ENCODE measurements around the gene CDNF. TPM values are rescaled to one million over a fixed set of nuclear protein-coding genes. Genes with fewer than 3 reads are reported as not detected.
A peak's percentile ranks its signal among the peaks of the same experiment; 100 is the strongest.

The CDNF gene
- total RNA-seq (1 to 10 TPM; 1.7 to 5.4 (median 4.1) TPM), polyA plus RNA-seq (1 to 10 TPM in 1 of 2 donors, under 1 TPM in 1; 0.61 to 2.8 TPM)
- long read RNA-seq, donor 1, partial matches to known transcripts = 0 of 2 reads
- long read RNA-seq, donor 1, other reads (novel, unspliced or antisense) = 2 of 2 reads
- long read RNA-seq, donor 2, partial matches to known transcripts = 0 of 8 reads
- long read RNA-seq, donor 2, other reads (novel, unspliced or antisense) = 4 of 8 reads
- long read RNA-seq, donor 3, partial matches to known transcripts = 0 of 1 reads
- long read RNA-seq, donor 3, other reads (novel, unspliced or antisense) = 0 of 1 reads

DNA sequence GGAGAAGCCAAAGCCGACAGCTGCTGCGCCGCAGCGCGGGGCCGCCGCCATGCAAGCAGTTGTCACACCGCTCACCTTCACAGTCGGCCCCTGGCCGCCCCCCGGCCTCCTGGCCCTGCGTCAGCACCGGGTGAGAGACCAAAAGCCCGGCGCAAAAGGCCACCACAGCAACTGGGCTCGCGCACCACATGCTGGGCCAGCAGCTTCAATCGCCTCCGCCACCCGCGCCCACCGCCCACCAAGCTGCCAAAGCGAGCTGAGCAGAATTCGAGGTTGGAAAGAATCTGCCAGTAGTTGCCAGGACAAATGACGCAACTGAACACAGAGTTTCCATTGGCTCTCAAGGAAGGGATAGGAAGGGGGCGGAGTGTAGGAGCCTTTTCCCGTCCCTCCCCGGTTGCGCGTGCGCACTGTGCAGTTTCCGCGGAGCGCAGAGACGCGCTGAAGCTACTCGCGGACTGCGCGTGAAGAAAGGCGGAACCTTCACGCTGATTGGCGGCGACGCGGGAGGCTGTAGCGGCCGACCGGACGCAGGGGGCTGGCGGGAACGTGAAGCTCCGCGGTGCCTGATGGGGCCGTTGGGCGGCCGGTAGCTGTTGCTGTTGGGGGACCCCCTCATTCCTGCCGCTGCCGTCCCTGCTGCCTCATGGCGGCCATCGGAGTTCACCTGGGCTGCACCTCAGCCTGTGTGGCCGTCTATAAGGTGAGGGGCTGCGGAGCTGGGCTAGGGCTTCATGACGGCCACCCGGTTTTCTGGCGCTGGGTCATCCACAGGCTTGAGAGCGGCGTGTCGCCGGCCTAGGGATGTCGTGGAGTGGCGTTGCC, at the start of gene CDNF, which contains the start of the genes HSPA14 and MSANTD7:
TSS of gene CDNF (minus strand) at position 281 of the 825 bp plus-strand sequence. CDS start at position 190, 91 bp downstream.
TSS of gene HSPA14 (plus strand) at position 550 of the 825 bp plus-strand sequence. CDS start at position 647, 97 bp downstream.
TSS of gene MSANTD7 (plus strand) at position 550 of the 825 bp plus-strand sequence. CDS start 3,979 bp downstream, outside the sequence.
- DNase-seq (peak; percentile 99 to 100 (median 100)), ATAC-seq (peak; percentile 99)
- Histone ChIP-seq H3K36me3 (peaks cover 0 to 33% (median 30%) of the 10 kb centered on the region in 9 donors), H3K4me1 (peaks cover 5 to 26% (median 17%) of the 10 kb centered on the region in 12 donors), H3K27ac (peak within 1 kb of the TSS; percentile 94 to 99 (median 97)), H3K9me3 (no peaks in the 10 kb centered on the region), H3K4me3 (peak within 1 kb of the TSS; percentile 73 to 99 (median 94)), H3K27me3 (no peaks in the 10 kb centered on the region)
- TF ChIP-seq POLR2A (IDR thresholded peaks at IDR 0.05) = peak; percentile 28 to 87
- TF ChIP-seq, protein P1, sequence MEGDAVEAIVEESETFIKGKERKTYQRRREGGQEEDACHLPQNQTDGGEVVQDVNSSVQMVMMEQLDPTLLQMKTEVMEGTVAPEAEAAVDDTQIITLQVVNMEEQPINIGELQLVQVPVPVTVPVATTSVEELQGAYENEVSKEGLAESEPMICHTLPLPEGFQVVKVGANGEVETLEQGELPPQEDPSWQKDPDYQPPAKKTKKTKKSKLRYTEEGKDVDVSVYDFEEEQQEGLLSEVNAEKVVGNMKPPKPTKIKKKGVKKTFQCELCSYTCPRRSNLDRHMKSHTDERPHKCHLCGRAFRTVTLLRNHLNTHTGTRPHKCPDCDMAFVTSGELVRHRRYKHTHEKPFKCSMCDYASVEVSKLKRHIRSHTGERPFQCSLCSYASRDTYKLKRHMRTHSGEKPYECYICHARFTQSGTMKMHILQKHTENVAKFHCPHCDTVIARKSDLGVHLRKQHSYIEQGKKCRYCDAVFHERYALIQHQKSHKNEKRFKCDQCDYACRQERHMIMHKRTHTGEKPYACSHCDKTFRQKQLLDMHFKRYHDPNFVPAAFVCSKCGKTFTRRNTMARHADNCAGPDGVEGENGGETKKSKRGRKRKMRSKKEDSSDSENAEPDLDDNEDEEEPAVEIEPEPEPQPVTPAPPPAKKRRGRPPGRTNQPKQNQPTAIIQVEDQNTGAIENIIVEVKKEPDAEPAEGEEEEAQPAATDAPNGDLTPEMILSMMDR (IDR thresholded peaks at IDR 0.05) = peak in 1 of 12 donors; percentile 12
- 0 to 1% (median 0%) methylated on average over 27 to 72 of the region's 72 CpGs for WGBS, 4 donors
- intact Hi-C loops (cut with DNase I) = loop anchor here in 8 of 10 donors (1.0 to 10.0 kb wide), 9 partner anchors 39 to 236 kb away; partner anchors contain the start of genes SUV39H2 (in 5 of the 8), MEIG1 (in 3 of the 8) and DCLRE1C (in 2 of the 8)

DNA sequence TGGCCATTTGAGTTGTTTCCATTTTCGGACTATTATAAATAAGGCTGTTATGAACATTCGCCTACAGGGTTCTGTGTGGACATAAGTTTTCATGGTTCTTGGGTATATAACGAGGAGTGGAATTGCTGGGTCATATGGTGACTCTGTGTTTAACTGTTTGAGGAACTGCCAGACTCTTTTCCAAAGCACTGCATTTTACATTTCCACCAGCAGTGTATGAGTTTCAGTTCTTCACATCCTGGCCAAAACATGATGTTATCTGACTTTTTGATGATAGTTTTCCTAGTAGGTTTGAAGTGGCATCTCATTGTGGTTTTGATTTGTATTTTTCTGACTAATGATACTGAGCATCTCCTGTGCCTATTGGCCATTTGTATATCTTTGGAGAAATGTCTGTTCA, 46.2 kb upstream of the CDNF start:
- ATAC-seq = no peak
- Histone ChIP-seq H3K36me3 (no peaks in the 10 kb centered on the region), H3K4me1 (peaks cover 0 to 13% (median 7%) of the 10 kb centered on the region in 12 donors)

DNA sequence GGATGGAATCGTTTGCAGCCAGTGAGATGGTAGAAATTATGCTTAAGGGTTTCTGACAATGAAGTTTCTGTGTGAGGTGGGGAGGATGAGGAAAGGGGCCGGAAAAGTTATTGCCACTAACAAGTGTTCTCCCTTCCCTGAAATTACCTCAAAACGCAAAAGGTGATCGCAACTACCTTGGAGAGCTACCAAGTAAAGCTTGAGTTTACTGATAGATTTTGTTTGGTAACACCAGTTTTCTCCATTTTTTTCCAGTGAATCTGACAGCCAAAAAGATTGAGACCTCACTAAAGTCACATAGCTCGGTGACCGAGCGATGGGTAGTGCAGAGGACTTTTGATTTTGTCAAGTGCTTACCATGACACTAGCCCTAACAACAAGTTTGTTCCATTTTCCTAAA, 42.4 kb upstream of the CDNF start:
- no peaks in the 10 kb centered on the region for H3K27me3 ChIP-seq
- H3K9me3 ChIP-seq = no peaks in the 10 kb centered on the region
- H3K4me3 ChIP-seq = peak overlapping the region in 3 of 12 donors; percentile 84 to 95 (median 91)
- no peak for ATAC-seq
- no peak for DNase-seq
- 59 to 66% (median 65%) methylated on average over 7 of the region's 7 CpGs for WGBS, 4 donors
- peaks cover 0 to 36% (median 21%) of the 10 kb centered on the region in 12 donors for H3K4me1 ChIP-seq
- intact Hi-C loops (cut with DNase I) = no loop called here
- no peaks in the 10 kb centered on the region for H3K36me3 ChIP-seq
- no peak for TF ChIP-seq POLR2A (IDR thresholded peaks at IDR 0.05)
- TF ChIP-seq, protein P1 (IDR thresholded peaks at IDR 0.05) = no peak
- no peak overlapping the region for H3K27ac ChIP-seq

More for the DNA sequence above, 46.2 kb upstream of the CDNF start:
- no peak for DNase-seq
- Histone ChIP-seq H3K27me3 (no peaks in the 10 kb centered on the region), H3K9me3 (no peaks in the 10 kb centered on the region), H3K27ac (no peak overlapping the region), H3K4me3 (no peak overlapping the region)
- 94 to 97% (median 95%) methylated on average over 3 of the region's 3 CpGs for WGBS, 4 donors
- intact Hi-C loops (cut with DNase I) = no loop called here
- TF ChIP-seq POLR2A (IDR thresholded peaks at IDR 0.05) = no peak
- TF ChIP-seq, protein P1 (IDR thresholded peaks at IDR 0.05) = no peak

Measured in heart left ventricle (tissue), 16 donors.